ENCODE results near the gene IRF2. TPM values are rescaled to one million over a fixed set of nuclear protein-coding genes. Genes with fewer than 3 reads are reported as not detected.
"Not testable (repeated sequence)": the region's sequence is repeated elsewhere in the genome, so short reads cannot be mapped to it uniquely, and the experiment has no call there.

The IRF2 gene
- polyA plus RNA-seq, 1 experiment = 28.7 TPM

DNA sequence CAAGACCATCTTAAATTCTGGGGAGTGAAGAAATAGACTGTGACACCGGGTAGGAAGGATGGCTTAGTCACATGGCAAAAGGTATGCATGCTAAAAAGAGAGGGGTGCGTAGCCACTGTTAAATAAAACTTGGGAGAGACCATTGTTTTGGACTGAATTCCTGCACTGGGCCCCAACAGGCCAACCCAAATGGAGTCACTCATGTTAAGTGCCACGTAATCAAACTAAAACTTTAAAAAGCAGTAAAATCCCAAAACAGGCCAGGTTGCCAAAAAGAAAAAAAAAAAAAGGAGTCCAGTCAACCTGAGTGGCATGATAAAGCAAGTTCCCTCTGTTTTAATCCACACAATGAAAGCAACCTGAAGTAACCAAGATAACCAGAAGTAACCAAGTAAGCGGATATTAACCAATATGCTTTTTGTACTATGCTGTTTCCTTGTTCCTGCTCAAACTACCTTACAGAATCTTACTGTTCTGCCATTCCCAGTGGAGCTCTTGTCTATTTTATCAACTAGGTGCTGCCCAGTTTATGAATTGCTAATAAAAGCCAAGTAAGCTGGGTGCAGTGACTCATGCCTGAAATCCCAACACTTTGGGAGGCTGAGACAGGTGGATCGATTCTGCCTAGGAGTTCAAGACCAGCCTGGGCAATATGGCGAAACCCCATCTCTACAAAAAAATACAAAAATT is 132.0 kb downstream of the IRF2 start:
- Histone ChIP-seq H3K27me3 (ENCODE audit: control insufficient read depth, insufficient read depth, low read length) (no peaks in the 10 kb centered on the region), H3K36me3 (ENCODE audit: control insufficient read depth, insufficient read depth, low read length) (no peaks in the 10 kb centered on the region), H3K4me3 (ENCODE audit: low read depth, low read length) (no peak overlapping the region)
- ChIA-PET CTCF (interaction anchor here (1.5 kb wide), 1 partner anchor 78 kb away, joined by 6 read pairs; no protein-coding TSS in a partner anchor), POLR2A (no interaction called here)
- no peak for DNase-seq (ENCODE audit: low read depth)
- TF ChIP-seq CTCF (IDR thresholded peaks at IDR 0.05; ENCODE audit: insufficient read depth, low read depth, low read length) = no peak

DNA sequence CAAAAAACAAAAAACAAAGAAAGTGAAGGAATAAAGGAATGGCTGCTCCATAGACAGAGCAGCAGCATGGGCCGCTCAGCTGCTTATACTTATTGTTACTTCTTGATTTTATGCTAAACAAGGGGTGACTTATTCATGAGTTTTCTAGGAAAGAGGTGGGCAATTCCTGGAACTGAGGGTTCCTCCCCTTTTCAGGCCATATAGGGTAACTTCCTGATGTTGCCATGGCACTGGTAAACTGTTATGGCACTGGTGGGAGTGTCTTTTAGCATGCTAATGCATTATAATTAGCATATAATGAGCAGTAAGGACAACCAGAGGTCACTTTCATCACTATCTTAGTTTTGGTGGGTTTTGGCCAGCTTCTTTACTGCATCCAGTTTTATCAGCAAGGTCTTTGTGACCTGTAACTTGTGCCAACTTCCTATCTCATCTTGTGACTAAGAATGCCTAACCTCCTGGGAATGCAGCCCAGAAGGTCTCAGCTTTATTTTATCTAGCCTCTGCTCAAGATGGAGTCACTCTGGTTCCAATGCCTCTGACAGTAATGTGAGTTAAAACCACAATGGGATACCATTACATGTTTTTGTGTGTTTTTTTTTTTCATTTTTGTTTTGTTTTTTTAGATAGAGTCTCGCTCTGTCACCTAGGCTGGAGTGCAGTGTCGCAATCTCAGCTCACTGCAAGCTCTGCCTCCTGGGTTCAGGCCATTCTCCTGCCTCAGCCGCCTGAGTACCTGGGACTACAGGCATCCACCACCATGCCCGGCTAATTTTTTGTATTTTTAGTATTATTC is 134.8 kb downstream of the IRF2 start:
- CTCF ChIA-PET = interaction anchor here (0.7 kb wide), 1 partner anchor 19 kb away, joined by 3 read pairs; no protein-coding TSS in a partner anchor
- H3K27me3 ChIP-seq (ENCODE audit: control insufficient read depth, insufficient read depth, low read length); DNase-seq (ENCODE audit: low read depth); H3K4me3 ChIP-seq (ENCODE audit: low read depth, low read length); POLR2A ChIA-PET; H3K36me3 ChIP-seq (ENCODE audit: control insufficient read depth, insufficient read depth, low read length): not testable (repeated sequence)

- POLR2A ChIA-PET = no interaction called here
- H3K4me3 ChIP-seq (ENCODE audit: low read depth, low read length) = no peak overlapping the region
- TF ChIP-seq CTCF (IDR thresholded peaks at IDR 0.05; ENCODE audit: insufficient read depth, low read depth, low read length) = no peak
- DNase-seq (ENCODE audit: low read depth) = no peak
- no peaks in the 10 kb centered on the region for H3K27me3 ChIP-seq (ENCODE audit: control insufficient read depth, insufficient read depth, low read length)
- CTCF ChIA-PET = interaction anchor here (1.1 to 1.5 kb wide), 3 partner anchors 9 to 103 kb away, joined by 3 to 4 read pairs (median 3); no protein-coding TSS in a partner anchor
- no peaks in the 10 kb centered on the region for H3K36me3 ChIP-seq (ENCODE audit: control insufficient read depth, insufficient read depth, low read length)
Observed at GRCh38 chr4:184337907-184338306, 136.4 kb downstream of the IRF2 start.

Small RNAs within 50 kb of the gene (small RNA-seq; reads per million reads assigned to genes)
- gene RF00152 (ENCODE audit: insufficient read length, low read depth, low replicate concordance) = not detected

Other genes with a start within 250 kb of the IRF2 start
- gene CASP3, start 174.9 kb upstream of the IRF2 start, polyA plus RNA-seq (2011; rRNA removed) = 20.5 and 32.3 TPM in 2 replicates
- gene PRIMPOL, start 175.2 kb upstream of the IRF2 start, polyA plus RNA-seq (2011; rRNA removed) = 6.0 and 15.6 TPM in 2 replicates

All from BJ (cell line).